Smooth muscle cell (in vitro differentiated cells): ENCODE measurements around the gene GALNT10. TPM values are rescaled to one million over a fixed set of nuclear protein-coding genes. Genes with fewer than 3 reads are reported as not detected.
A peak's percentile ranks its signal among the peaks of the same experiment; 100 is the strongest.

ENCODE experiments used
- DNase-seq: peaks from one replicate; lab custom pipeline; 2025; ENCODE audit not compliant: unreplicated experiment; lab: John Stamatoyannopoulos, UW
- H2AFZ ChIP-seq: fragments of 200-600 bp; sonication (generic); 2 replicates; pipeline ENCODE4 v1.6.0; 2016; ENCODE audit warnings: antibody characterized with exemption, low read depth, mild to moderate bottlenecking
- H3F3A ChIP-seq: fragments of 200-600 bp; sonication (generic); 2 replicates; pipeline ENCODE4 v1.6.0; 2017; ENCODE audit warnings: antibody characterized with exemption, low read depth
- H3K27ac ChIP-seq: fragments of 200-600 bp; sonication (generic); 2 replicates; pipeline ENCODE4 v1.5.1; 2016; ENCODE audit warnings: low read depth, mild to moderate bottlenecking
- H3K27me3 ChIP-seq: fragments of 200-600 bp; sonication (generic); 2 replicates; pipeline ENCODE4 v1.6.1; 2016; ENCODE audit warnings: low read depth, mild to moderate bottlenecking
- H3K36me3 ChIP-seq: fragments of 200-600 bp; sonication (generic); 2 replicates; pipeline ENCODE4 v1.5.1; 2016; ENCODE audit warnings: low read depth
- H3K4me1 ChIP-seq: fragments of 200-600 bp; sonication (generic); 2 replicates; pipeline ENCODE4 v1.5.1; 2016; ENCODE audit warnings: low read depth
- H3K4me2 ChIP-seq: fragments of 200-600 bp; sonication (generic); 2 replicates; pipeline ENCODE4 v1.6.0; 2016; ENCODE audit warnings: mild to moderate bottlenecking
- H3K4me3 ChIP-seq: fragments of 200-600 bp; sonication (generic); 2 replicates; pipeline ENCODE4 v1.5.1; 2016; ENCODE audit warnings: mild to moderate bottlenecking
- H3K79me2 ChIP-seq: fragments of 200-600 bp; sonication (generic); 2 replicates; pipeline ENCODE4 v1.6.0; 2016; ENCODE audit warnings: low read depth, mild to moderate bottlenecking
- H3K9ac ChIP-seq: fragments of 200-600 bp; sonication (generic); 2 replicates; pipeline ENCODE4 v1.6.0; 2016; ENCODE audit warnings: low read depth
- H3K9me3 ChIP-seq: fragments of 200-600 bp; sonication (generic); replicated peaks from 2 replicates; pipeline ENCODE4 v1.5.1; 2016; ENCODE audit warnings: low read depth
- H4K20me1 ChIP-seq: fragments of 200-600 bp; sonication (generic); 2 replicates; pipeline ENCODE4 v1.6.0; 2016; ENCODE audit warnings: low read depth
- CTCF ChIP-seq: fragments of 200-600 bp; sonication (generic); IDR thresholded peaks from 2 replicates; pipeline ENCODE4 v1.5.1; 2017; ENCODE audit warnings: borderline replicate concordance, mild to moderate bottlenecking, antibody characterized with exemption; ENCODE audit not compliant: insufficient read depth, poor library complexity, severe bottlenecking
- WGBS: methylation state at CpG from one replicate; pipeline ENCODE4 v1.1.7; 2016; ENCODE audit warnings: low lambda C conversion rate; 5-methylcytosine and 5-hydroxymethylcytosine counted together
- polyA plus RNA-seq: library from polyadenylated mRNA; unstranded; fragments of >200 nt; fragmentation: Nextera tagmentation; extraction: Ambion mirVana; gene quantifications from 2 replicates; pipeline ENCODE4 v1.2.1, GENCODE V29; 2016
- total RNA-seq: library from RNA; depleted of rRNA; stranded (reverse); fragments of >200 nt; gene quantifications from 2 replicates; pipeline ENCODE4 v1.2.3, GENCODE V29; 2014

The GALNT10 gene
- total and polyA plus RNA-seq, 2 experiments from 2014 or later = 23.6 to 24.6 TPM

GRCh38 chr5:154303133-154303532, 112.6 kb downstream of the GALNT10 start:
- no peak overlapping the region for H3K9ac ChIP-seq
- DNase-seq = no peak
- no peaks in the 10 kb centered on the region for H3K27me3 ChIP-seq
- no peak overlapping the region for H2AFZ ChIP-seq
- no peak for TF ChIP-seq CTCF
- no peaks in the 10 kb centered on the region for H3K4me1 ChIP-seq
- no peaks in the 10 kb centered on the region for H3K9me3 ChIP-seq
- H3K36me3 ChIP-seq = peaks cover 12% of the 10 kb centered on the region
- H3K4me2 ChIP-seq = no peak overlapping the region
- H3K79me2 ChIP-seq = no peaks in the 10 kb centered on the region
- H3K27ac ChIP-seq = no peak overlapping the region
- no peak overlapping the region for H3K4me3 ChIP-seq
- no peaks in the 10 kb centered on the region for H4K20me1 ChIP-seq
- 93% methylated on average over 1 of the region's 1 CpG for WGBS
- no peaks in the 10 kb centered on the region for H3F3A ChIP-seq

DNA sequence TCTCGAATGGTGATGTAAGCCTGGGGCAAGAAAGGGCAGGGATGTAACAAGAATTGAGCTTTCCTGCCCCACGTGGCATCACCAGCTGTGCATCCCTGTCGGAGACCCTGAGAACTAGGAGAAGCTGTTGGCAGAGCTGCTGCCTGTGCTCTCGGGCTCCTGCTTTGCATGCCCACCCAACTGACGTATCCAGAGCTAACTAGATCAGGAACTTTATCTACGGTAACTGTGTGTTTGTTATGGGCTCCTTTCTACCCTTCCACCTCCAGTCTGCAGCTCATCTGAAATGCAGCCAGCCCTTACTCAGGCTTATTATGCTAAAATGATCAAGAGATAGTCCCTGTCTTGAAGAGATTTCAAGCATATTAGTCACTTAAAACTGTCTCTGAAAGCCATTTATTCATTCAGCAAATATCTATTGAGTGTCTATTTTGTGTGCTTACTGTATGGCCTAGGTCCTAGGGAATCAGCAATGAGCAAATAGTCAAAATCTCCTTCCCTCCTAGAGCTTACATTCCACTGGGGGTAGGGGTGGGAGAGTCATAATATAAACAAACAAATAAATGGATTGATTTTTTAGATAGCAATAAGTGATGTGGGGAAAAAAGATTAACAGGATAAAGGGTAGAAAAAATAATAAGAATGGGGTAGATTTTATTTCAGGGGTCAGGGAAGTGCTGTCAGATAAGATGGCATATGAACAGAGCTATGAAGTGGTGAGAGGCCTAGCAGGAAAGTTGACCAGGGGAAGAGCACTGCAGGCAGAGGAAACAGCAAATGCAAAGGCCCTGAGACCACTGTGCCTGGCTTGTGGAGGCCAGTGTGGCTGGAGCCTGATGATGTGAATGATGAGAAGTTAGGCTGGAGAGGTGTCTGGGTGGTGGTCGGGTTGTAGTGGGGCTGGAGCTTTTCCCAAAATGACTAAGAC, 118.2 kb downstream of the GALNT10 start:
- Histone ChIP-seq H3F3A (no peaks in the 10 kb centered on the region), H3K79me2 (no peaks in the 10 kb centered on the region), H3K27ac (peak overlapping the region; percentile 67), H3K4me2 (peak overlapping the region; percentile 3), H3K4me3 (no peak overlapping the region), H3K9ac (no peak overlapping the region), H3K27me3 (no peaks in the 10 kb centered on the region), H3K4me1 (no peaks in the 10 kb centered on the region), H4K20me1 (no peaks in the 10 kb centered on the region), H3K36me3 (peaks cover 9% of the 10 kb centered on the region), H3K9me3 (no peaks in the 10 kb centered on the region), H2AFZ (no peak overlapping the region)
- no peak for TF ChIP-seq CTCF
- no peak for DNase-seq
- WGBS = 56% methylated on average over 7 of the region's 7 CpGs

DNA sequence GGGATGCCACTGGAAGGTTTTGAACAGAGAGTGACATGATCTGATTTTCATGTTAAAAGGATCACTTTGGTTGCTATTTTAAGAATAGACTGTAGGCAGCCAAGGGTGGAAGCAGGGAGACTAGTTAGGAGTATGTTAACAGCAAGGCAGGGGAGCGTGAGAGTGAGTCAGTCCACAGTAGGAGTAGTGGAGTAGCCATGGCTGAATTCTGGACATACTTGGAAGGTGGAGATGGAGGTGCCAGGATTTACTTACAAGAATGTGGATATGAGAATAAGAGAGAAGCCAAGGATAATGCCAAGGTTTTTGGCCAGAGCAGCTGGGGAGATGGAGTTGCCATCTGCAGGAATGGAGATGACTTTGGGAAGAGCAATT, 118.8 kb downstream of the GALNT10 start:
- Histone ChIP-seq H3K36me3 (peaks cover 9% of the 10 kb centered on the region), H3K27me3 (no peaks in the 10 kb centered on the region), H4K20me1 (no peaks in the 10 kb centered on the region), H3K9me3 (no peaks in the 10 kb centered on the region), H3K4me3 (no peak overlapping the region), H2AFZ (no peak overlapping the region), H3K27ac (peak overlapping the region; percentile 67), H3K79me2 (no peaks in the 10 kb centered on the region), H3K4me2 (peak overlapping the region; percentile 3), H3K9ac (no peak overlapping the region), H3K4me1 (no peaks in the 10 kb centered on the region), H3F3A (no peaks in the 10 kb centered on the region)
- WGBS = 56% methylated on average over 1 of the region's 1 CpG
- no peak for TF ChIP-seq CTCF
- no peak for DNase-seq
